H1 (cell line): Measurements from ENCODE around the gene CDC27. TPM values are rescaled to one million over a fixed set of nuclear protein-coding genes. Genes with fewer than 3 reads are reported as not detected.

ENCODE experiments used
- CBX8 ChIP-seq: fragments of 300-800, 300-1000 bp; sonication (generic); IDR thresholded peaks from 2 replicates; pipeline ENCODE4 v1.7.1; 2016; ENCODE audit warnings: low read depth, low read length, borderline replicate concordance
- GABPA ChIP-seq: IDR thresholded peaks from 2 replicates; pipeline ENCODE4 v1.6.1; 2011; ENCODE audit warnings: mild to moderate bottlenecking, low read length, moderate library complexity, borderline replicate concordance; ENCODE audit not compliant: insufficient read depth
- JUND ChIP-seq: IDR thresholded peaks from 2 replicates; pipeline ENCODE4 v1.6.1; 2011; ENCODE audit warnings: mild to moderate bottlenecking, improper control_type of control experiment, low read length
- POLR2A ChIP-seq, 2 experiments: IDR thresholded peaks; 1 replicate in 1 of 2; 2 replicates in 1 of 2; pipeline ENCODE4 v1.6.1; 2011; ENCODE audit warnings: low read depth in 2 of 2, low read length in 2 of 2, mild to moderate bottlenecking in 2 of 2; ENCODE audit errors: control extremely low read depth in 1 of 2
- TAF7 ChIP-seq: optimal IDR thresholded peaks from 2 replicates; pipeline ENCODE3; 2011; ENCODE audit warnings: low read depth, mild to moderate bottlenecking, inconsistent platforms, low read length, moderate library complexity, borderline replicate concordance
- polyA plus RNA-seq, 7 experiments: library from polyadenylated mRNA; depleted of rRNA in 3 of 7; stranded (reverse) in 5 of 7; unstranded in 2 of 7; fragments of >200 nt in 5 of 7; fragments of 200-250 nt in 2 of 7; gene quantifications; 1 replicate in 5 of 7; 2 replicates in 1 of 7; 4 replicates in 1 of 7; pipeline versions ENCODE4 v1.2.1 to v1.2.3, GENCODE V29; 2011 to 2013; ENCODE audit warnings: missing spikeins in 2 of 7, mixed read lengths in 2 of 7
- total RNA-seq: library from RNA; stranded (reverse); fragmentation: NEBNext Ultra II Directional; extraction: Animal tissue kit (Norgen Biotek cat#: 25700); gene quantifications from 2 replicates; pipeline ENCODE4 v1.2.1, GENCODE V29; 2021
- TF ChIP-seq, protein P1 (sequence below): fragments of 300-600 bp; sonication (generic); IDR thresholded peaks from 2 replicates; pipeline ENCODE4 v1.7.1; 2012; ENCODE audit warnings: low read length, moderate library complexity, mild to moderate bottlenecking, inconsistent platforms; ENCODE audit not compliant: insufficient replicate concordance

Gene CDC27
- total and polyA plus RNA-seq, 2 of the 8 experiments (the other 6 are each of a cell fraction or from before 2014, with no cell fraction given): 41.9 to 87.5 TPM

DNA sequence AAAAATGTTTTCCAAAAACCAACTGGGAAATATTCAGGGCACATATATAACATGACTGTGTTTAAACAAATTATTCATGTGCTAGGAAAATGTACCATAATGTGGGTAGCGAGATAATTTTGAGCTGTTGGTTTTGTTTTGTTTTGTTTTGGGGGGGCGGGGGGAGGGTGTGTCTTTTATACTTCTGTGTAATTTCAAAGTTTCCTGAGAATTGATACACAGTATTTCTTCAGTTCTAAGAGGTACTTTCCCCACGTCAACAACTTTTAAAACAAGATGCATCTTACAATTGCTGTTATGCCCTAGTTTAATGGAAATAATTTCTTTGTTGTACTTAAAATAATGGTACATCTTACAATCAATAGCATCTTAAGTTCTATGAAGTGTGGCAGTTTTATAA lies 110.3 kb downstream of the CDC27 start (continued):
- TF ChIP-seq, protein P1, sequence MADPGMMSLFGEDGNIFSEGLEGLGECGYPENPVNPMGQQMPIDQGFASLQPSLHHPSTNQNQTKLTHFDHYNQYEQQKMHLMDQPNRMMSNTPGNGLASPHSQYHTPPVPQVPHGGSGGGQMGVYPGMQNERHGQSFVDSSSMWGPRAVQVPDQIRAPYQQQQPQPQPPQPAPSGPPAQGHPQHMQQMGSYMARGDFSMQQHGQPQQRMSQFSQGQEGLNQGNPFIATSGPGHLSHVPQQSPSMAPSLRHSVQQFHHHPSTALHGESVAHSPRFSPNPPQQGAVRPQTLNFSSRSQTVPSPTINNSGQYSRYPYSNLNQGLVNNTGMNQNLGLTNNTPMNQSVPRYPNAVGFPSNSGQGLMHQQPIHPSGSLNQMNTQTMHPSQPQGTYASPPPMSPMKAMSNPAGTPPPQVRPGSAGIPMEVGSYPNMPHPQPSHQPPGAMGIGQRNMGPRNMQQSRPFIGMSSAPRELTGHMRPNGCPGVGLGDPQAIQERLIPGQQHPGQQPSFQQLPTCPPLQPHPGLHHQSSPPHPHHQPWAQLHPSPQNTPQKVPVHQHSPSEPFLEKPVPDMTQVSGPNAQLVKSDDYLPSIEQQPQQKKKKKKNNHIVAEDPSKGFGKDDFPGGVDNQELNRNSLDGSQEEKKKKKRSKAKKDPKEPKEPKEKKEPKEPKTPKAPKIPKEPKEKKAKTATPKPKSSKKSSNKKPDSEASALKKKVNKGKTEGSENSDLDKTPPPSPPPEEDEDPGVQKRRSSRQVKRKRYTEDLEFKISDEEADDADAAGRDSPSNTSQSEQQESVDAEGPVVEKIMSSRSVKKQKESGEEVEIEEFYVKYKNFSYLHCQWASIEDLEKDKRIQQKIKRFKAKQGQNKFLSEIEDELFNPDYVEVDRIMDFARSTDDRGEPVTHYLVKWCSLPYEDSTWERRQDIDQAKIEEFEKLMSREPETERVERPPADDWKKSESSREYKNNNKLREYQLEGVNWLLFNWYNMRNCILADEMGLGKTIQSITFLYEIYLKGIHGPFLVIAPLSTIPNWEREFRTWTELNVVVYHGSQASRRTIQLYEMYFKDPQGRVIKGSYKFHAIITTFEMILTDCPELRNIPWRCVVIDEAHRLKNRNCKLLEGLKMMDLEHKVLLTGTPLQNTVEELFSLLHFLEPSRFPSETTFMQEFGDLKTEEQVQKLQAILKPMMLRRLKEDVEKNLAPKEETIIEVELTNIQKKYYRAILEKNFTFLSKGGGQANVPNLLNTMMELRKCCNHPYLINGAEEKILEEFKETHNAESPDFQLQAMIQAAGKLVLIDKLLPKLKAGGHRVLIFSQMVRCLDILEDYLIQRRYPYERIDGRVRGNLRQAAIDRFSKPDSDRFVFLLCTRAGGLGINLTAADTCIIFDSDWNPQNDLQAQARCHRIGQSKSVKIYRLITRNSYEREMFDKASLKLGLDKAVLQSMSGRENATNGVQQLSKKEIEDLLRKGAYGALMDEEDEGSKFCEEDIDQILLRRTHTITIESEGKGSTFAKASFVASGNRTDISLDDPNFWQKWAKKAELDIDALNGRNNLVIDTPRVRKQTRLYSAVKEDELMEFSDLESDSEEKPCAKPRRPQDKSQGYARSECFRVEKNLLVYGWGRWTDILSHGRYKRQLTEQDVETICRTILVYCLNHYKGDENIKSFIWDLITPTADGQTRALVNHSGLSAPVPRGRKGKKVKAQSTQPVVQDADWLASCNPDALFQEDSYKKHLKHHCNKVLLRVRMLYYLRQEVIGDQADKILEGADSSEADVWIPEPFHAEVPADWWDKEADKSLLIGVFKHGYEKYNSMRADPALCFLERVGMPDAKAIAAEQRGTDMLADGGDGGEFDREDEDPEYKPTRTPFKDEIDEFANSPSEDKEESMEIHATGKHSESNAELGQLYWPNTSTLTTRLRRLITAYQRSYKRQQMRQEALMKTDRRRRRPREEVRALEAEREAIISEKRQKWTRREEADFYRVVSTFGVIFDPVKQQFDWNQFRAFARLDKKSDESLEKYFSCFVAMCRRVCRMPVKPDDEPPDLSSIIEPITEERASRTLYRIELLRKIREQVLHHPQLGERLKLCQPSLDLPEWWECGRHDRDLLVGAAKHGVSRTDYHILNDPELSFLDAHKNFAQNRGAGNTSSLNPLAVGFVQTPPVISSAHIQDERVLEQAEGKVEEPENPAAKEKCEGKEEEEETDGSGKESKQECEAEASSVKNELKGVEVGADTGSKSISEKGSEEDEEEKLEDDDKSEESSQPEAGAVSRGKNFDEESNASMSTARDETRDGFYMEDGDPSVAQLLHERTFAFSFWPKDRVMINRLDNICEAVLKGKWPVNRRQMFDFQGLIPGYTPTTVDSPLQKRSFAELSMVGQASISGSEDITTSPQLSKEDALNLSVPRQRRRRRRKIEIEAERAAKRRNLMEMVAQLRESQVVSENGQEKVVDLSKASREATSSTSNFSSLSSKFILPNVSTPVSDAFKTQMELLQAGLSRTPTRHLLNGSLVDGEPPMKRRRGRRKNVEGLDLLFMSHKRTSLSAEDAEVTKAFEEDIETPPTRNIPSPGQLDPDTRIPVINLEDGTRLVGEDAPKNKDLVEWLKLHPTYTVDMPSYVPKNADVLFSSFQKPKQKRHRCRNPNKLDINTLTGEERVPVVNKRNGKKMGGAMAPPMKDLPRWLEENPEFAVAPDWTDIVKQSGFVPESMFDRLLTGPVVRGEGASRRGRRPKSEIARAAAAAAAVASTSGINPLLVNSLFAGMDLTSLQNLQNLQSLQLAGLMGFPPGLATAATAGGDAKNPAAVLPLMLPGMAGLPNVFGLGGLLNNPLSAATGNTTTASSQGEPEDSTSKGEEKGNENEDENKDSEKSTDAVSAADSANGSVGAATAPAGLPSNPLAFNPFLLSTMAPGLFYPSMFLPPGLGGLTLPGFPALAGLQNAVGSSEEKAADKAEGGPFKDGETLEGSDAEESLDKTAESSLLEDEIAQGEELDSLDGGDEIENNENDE: no peak
- no peak for TF ChIP-seq JUND
- TF ChIP-seq TAF7: no peak
- TF ChIP-seq POLR2A (IDR thresholded peaks at IDR 0.05; ENCODE audit: control extremely low read depth in 1 of 2, low read depth in 2 of 2, low read length in 2 of 2): no peak
- no peak for TF ChIP-seq CBX8
- TF ChIP-seq GABPA: no peak
